ENCODE data around the gene DIP2A.

DIP2A gene

DNA sequence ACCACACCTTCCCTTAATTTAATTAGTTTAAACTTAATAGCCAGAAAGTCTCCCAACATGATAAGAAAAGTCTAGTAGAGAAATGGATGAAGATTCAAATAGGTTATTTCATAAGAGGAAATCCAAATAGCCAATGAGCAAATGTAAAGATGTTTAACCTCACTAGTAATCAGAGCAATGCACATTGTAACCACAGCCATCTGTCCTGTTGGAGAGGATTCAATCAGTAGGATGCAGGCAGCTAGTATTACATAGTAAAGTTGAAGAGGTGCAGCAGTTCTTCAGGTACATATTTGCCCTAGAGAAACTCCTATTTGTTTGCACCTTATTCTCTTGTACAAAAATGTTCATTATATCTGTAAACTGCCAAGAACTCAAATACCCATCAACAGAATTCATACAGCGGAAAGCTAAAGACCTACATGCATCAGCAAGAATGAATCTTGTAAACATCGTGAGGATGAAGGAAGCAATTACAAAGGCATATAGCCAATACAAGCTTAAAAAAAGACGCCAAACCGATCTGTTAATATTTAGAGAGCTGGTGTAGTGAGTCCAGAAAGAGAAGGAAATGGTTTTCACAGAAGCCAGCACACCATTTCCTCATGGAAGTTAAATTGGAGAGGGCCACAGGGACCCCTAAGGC is 27.9 kb downstream of the DIP2A start:
- Histone ChIP-seq H3K4me3 (ENCODE audit: low read depth, low read length) (no peak overlapping the region), H3K27ac (ENCODE audit: low read depth, low read length) (no peak overlapping the region), H4K12ac (ENCODE audit: low read depth, low read length) (no peak overlapping the region), H3K36me3 (ENCODE audit: control insufficient read depth in 1 of 2, insufficient read depth in 2 of 2, low read length in 2 of 2) (peaks cover 12 to 17% of the 10 kb centered on the region in 2 experiments), H3K79me1 (ENCODE audit: low read length) (no peaks in the 10 kb centered on the region), H3K14ac (ENCODE audit: low read length) (no peak overlapping the region), H3K18ac (ENCODE audit: low read length) (no peak overlapping the region), H4K91ac (ENCODE audit: low read depth, low read length) (no peak overlapping the region), H2AK5ac (ENCODE audit: low read length) (no peak overlapping the region), H4K8ac (ENCODE audit: low read depth, low read length) (no peak overlapping the region), H3K4me1 (ENCODE audit: control insufficient read depth in 1 of 2, insufficient read depth in 2 of 2, low read length in 2 of 2) (no peaks in the 10 kb centered on the region), H3K9me3 (ENCODE audit: insufficient read depth, low read depth, low read length) (peaks cover 2% of the 10 kb centered on the region), H3K4me2 (ENCODE audit: low read length) (no peak overlapping the region), H2BK120ac (ENCODE audit: insufficient read depth, low read length, poor library complexity) (no peak overlapping the region), H3K23ac (ENCODE audit: low read length) (no peak overlapping the region), H3K27me3 (ENCODE audit: insufficient read depth, low read length) (no peaks in the 10 kb centered on the region), H3K79me2 (ENCODE audit: control insufficient read depth, insufficient read depth, low read length, poor library complexity) (no peaks in the 10 kb centered on the region), H2BK5ac (ENCODE audit: low read depth, low read length, poor library complexity) (no peak overlapping the region), H3K4ac (ENCODE audit: low read depth, low read length) (no peak overlapping the region), H3K9ac (ENCODE audit: low read length) (no peak overlapping the region), H2AFZ (ENCODE audit: insufficient read depth, low read length, poor library complexity) (no peak overlapping the region), H2BK12ac (ENCODE audit: low read length) (no peak overlapping the region)
- DNase-seq = no peak
- no CpG with 5 or more reads among the region's 4 CpGs for WGBS (ENCODE audit: extremely low coverage, insufficient coverage, insufficient read length)

GRCh38 chr21:46489162-46489663 is 30.5 kb downstream of the DIP2A start:
- Histone ChIP-seq H3K27me3 (ENCODE audit: insufficient read depth, low read length) (no peaks in the 10 kb centered on the region), H3K4me1 (ENCODE audit: control insufficient read depth in 1 of 2, insufficient read depth in 2 of 2, low read length in 2 of 2) (no peaks in the 10 kb centered on the region), H3K9me3 (ENCODE audit: insufficient read depth, low read depth, low read length) (peaks cover 2% of the 10 kb centered on the region), H3K18ac (ENCODE audit: low read length) (no peak overlapping the region), H3K23ac (ENCODE audit: low read length) (no peak overlapping the region), H3K14ac (ENCODE audit: low read length) (no peak overlapping the region), H3K4me2 (ENCODE audit: low read length) (no peak overlapping the region), H2BK5ac (ENCODE audit: low read depth, low read length, poor library complexity) (no peak overlapping the region), H3K4ac (ENCODE audit: low read depth, low read length) (no peak overlapping the region), H3K79me2 (ENCODE audit: control insufficient read depth, insufficient read depth, low read length, poor library complexity) (no peaks in the 10 kb centered on the region), H3K9ac (ENCODE audit: low read length) (no peak overlapping the region), H3K27ac (ENCODE audit: low read depth, low read length) (no peak overlapping the region), H2AFZ (ENCODE audit: insufficient read depth, low read length, poor library complexity) (no peak overlapping the region), H3K4me3 (ENCODE audit: low read depth, low read length) (no peak overlapping the region), H4K91ac (ENCODE audit: low read depth, low read length) (no peak overlapping the region), H2BK12ac (ENCODE audit: low read length) (no peak overlapping the region), H3K79me1 (ENCODE audit: low read length) (no peaks in the 10 kb centered on the region), H4K12ac (ENCODE audit: low read depth, low read length) (no peak overlapping the region), H4K8ac (ENCODE audit: low read depth, low read length) (no peak overlapping the region), H2BK120ac (ENCODE audit: insufficient read depth, low read length, poor library complexity) (no peak overlapping the region), H3K36me3 (ENCODE audit: control insufficient read depth in 1 of 2, insufficient read depth in 2 of 2, low read length in 2 of 2) (peaks cover 12 to 19% of the 10 kb centered on the region in 2 experiments), H2AK5ac (ENCODE audit: low read length) (no peak overlapping the region)
- WGBS (ENCODE audit: extremely low coverage, insufficient coverage, insufficient read length) = no CpG with 5 or more reads among the region's 6 CpGs
- DNase-seq = no peak

- Histone ChIP-seq H2BK12ac (ENCODE audit: low read length) (no peak overlapping the region), H3K79me2 (ENCODE audit: control insufficient read depth, insufficient read depth, low read length, poor library complexity) (no peaks in the 10 kb centered on the region), H3K79me1 (ENCODE audit: low read length) (no peaks in the 10 kb centered on the region), H3K9ac (ENCODE audit: low read length) (no peak overlapping the region), H3K36me3 (ENCODE audit: control insufficient read depth in 1 of 2, insufficient read depth in 2 of 2, low read length in 2 of 2) (peaks cover 12 to 19% of the 10 kb centered on the region in 2 experiments), H4K12ac (ENCODE audit: low read depth, low read length) (no peak overlapping the region), H3K4me3 (ENCODE audit: low read depth, low read length) (no peak overlapping the region), H3K9me3 (ENCODE audit: insufficient read depth, low read depth, low read length) (peaks cover 2% of the 10 kb centered on the region), H3K14ac (ENCODE audit: low read length) (no peak overlapping the region), H3K27me3 (ENCODE audit: insufficient read depth, low read length) (no peaks in the 10 kb centered on the region), H3K4ac (ENCODE audit: low read depth, low read length) (no peak overlapping the region), H3K4me2 (ENCODE audit: low read length) (no peak overlapping the region), H3K18ac (ENCODE audit: low read length) (no peak overlapping the region), H2AK5ac (ENCODE audit: low read length) (no peak overlapping the region), H4K91ac (ENCODE audit: low read depth, low read length) (no peak overlapping the region), H2BK120ac (ENCODE audit: insufficient read depth, low read length, poor library complexity) (no peak overlapping the region), H4K8ac (ENCODE audit: low read depth, low read length) (no peak overlapping the region), H3K4me1 (ENCODE audit: control insufficient read depth in 1 of 2, insufficient read depth in 2 of 2, low read length in 2 of 2) (no peaks in the 10 kb centered on the region), H3K27ac (ENCODE audit: low read depth, low read length) (no peak overlapping the region), H2BK5ac (ENCODE audit: low read depth, low read length, poor library complexity) (no peak overlapping the region), H3K23ac (ENCODE audit: low read length) (no peak overlapping the region), H2AFZ (ENCODE audit: insufficient read depth, low read length, poor library complexity) (no peak overlapping the region)
- DNase-seq = no peak
- no CpG with 5 or more reads among the region's 10 CpGs for WGBS (ENCODE audit: extremely low coverage, insufficient coverage, insufficient read length)
Measured at GRCh38 chr21:46489800-46490199, 31.1 kb downstream of the DIP2A start.

- WGBS (ENCODE audit: extremely low coverage, insufficient coverage, insufficient read length) = no CpG with 5 or more reads among the region's 3 CpGs
- no peak for DNase-seq
Measured at GRCh38 chr21:46491553-46491952, 32.9 kb downstream of the DIP2A start.

More at GRCh38 chr21:46491553-46491952, 32.9 kb downstream of the DIP2A start:
- no peak overlapping the region for H4K8ac ChIP-seq (ENCODE audit: low read depth, low read length)
- H3K9ac ChIP-seq (ENCODE audit: low read length) = no peak overlapping the region
- H2BK5ac ChIP-seq (ENCODE audit: low read depth, low read length, poor library complexity) = no peak overlapping the region
- no peak overlapping the region for H3K27ac ChIP-seq (ENCODE audit: low read depth, low read length)
- H3K14ac ChIP-seq (ENCODE audit: low read length) = no peak overlapping the region
- peaks cover 14 to 16% of the 10 kb centered on the region in 2 experiments for H3K36me3 ChIP-seq (ENCODE audit: control insufficient read depth in 1 of 2, insufficient read depth in 2 of 2, low read length in 2 of 2)
- H4K91ac ChIP-seq (ENCODE audit: low read depth, low read length) = no peak overlapping the region
- no peak overlapping the region for H3K23ac ChIP-seq (ENCODE audit: low read length)
- H3K4me3 ChIP-seq (ENCODE audit: low read depth, low read length) = no peak overlapping the region
- H4K12ac ChIP-seq (ENCODE audit: low read depth, low read length) = no peak overlapping the region
- H3K4me2 ChIP-seq (ENCODE audit: low read length) = no peak overlapping the region
- no peaks in the 10 kb centered on the region for H3K4me1 ChIP-seq (ENCODE audit: control insufficient read depth in 1 of 2, insufficient read depth in 2 of 2, low read length in 2 of 2)
- no peaks in the 10 kb centered on the region for H3K79me1 ChIP-seq (ENCODE audit: low read length)
- peaks cover 2% of the 10 kb centered on the region for H3K9me3 ChIP-seq (ENCODE audit: insufficient read depth, low read depth, low read length)
- H3K4ac ChIP-seq (ENCODE audit: low read depth, low read length) = no peak overlapping the region
- H3K27me3 ChIP-seq (ENCODE audit: insufficient read depth, low read length) = no peaks in the 10 kb centered on the region
- H2AFZ ChIP-seq (ENCODE audit: insufficient read depth, low read length, poor library complexity) = no peak overlapping the region
- H3K79me2 ChIP-seq (ENCODE audit: control insufficient read depth, insufficient read depth, low read length, poor library complexity) = no peaks in the 10 kb centered on the region
- no peak overlapping the region for H2AK5ac ChIP-seq (ENCODE audit: low read length)
- no peak overlapping the region for H2BK12ac ChIP-seq (ENCODE audit: low read length)
- H2BK120ac ChIP-seq (ENCODE audit: insufficient read depth, low read length, poor library complexity) = no peak overlapping the region
- H3K18ac ChIP-seq (ENCODE audit: low read length) = no peak overlapping the region

Measured in trophoblast cell (in vitro differentiated cells and primary cell).